Endothelial cell of umbilical vein (primary cell): ENCODE results near the gene KIAA1210. TPM values are rescaled to one million over a fixed set of nuclear protein-coding genes. Genes with fewer than 3 reads are reported as not detected.

Experiments
- BruUV-seq: library from RNA; stranded (reverse); fragments of 400-500 nt; replicated peaks from 2 replicates; lab custom pipeline; 2021; lab: Mats Ljungman, UMichigan
- CTCF ChIA-PET: fragments of 300-600, 350-600 bp; sonication (Branson Sonifier 250); formaldehyde crosslinking; loops from one replicate; lab custom pipeline; 2021; ENCODE audit warnings: antibody characterized with exemption, inconsistent platforms; lab: Charles Lee
- POLR2A ChIA-PET: fragments of 300-600, 350-600 bp; sonication (Branson Sonifier 250); formaldehyde crosslinking; loops from one replicate; lab custom pipeline; 2021; ENCODE audit warnings: antibody characterized with exemption, inconsistent platforms; lab: Charles Lee
- DNase-seq: peaks from one replicate; pipeline ENCODE4 v3.0.0-alpha.2; 2011; ENCODE audit warnings: low read depth, low spot score
- FAIRE-seq: peaks from 2 replicates; lab custom pipeline; 2011; peaks lifted over from hg19 to GRCh38; lab: Jason Lieb, UNC
- H2AFZ ChIP-seq: 2 replicates; pipeline ENCODE4 v1.6.0; 2012; ENCODE audit warnings: low read depth, low read length, control low read depth, inconsistent platforms
- H3K27ac ChIP-seq: 2 replicates; pipeline ENCODE4 v1.5.1; 2011; ENCODE audit warnings: low read depth, mild to moderate bottlenecking, control low read depth, low read length, moderate library complexity; ENCODE audit not compliant: insufficient read depth
- H3K27me3 ChIP-seq, 2 experiments: 2 replicates each; pipeline versions ENCODE4 v1.6.0 to v1.6.1; 2011; ENCODE audit warnings: low read length in 2 of 2, mixed read lengths in 1 of 2; ENCODE audit not compliant: control insufficient read depth in 2 of 2, insufficient read depth in 2 of 2
- H3K36me3 ChIP-seq, 2 experiments: 2 replicates in 1 of 2; 3 replicates in 1 of 2; pipeline ENCODE4 v1.5.1; 2011; ENCODE audit warnings: low read length in 2 of 2, mild to moderate bottlenecking in 1 of 2, moderate library complexity in 1 of 2; ENCODE audit not compliant: control insufficient read depth in 2 of 2, insufficient read depth in 2 of 2; ENCODE audit errors: extremely low read depth in 1 of 2
- H3K4me1 ChIP-seq: 3 replicates; pipeline ENCODE4 v1.5.1; 2011; ENCODE audit warnings: mild to moderate bottlenecking, low read length; ENCODE audit not compliant: control insufficient read depth, insufficient read depth; ENCODE audit errors: extremely low read depth
- H3K4me2 ChIP-seq: 2 replicates; pipeline ENCODE4 v1.6.1; 2011; ENCODE audit warnings: low read length, control low read depth, mixed read lengths; ENCODE audit not compliant: insufficient read depth
- H3K4me3 ChIP-seq, 3 experiments: fragments of 200-600 bp in 1 of 3; sonication (generic), shearing (Covaris generic) in 1 of 3; replicated peaks in 1 of 3; 2 replicates each; pipeline ENCODE4 v1.5.1; 2011 to 2016; ENCODE audit warnings: control low read depth in 3 of 3, low read length in 3 of 3, mild to moderate bottlenecking in 2 of 3, inconsistent platforms in 1 of 3, low read depth in 1 of 3, moderate library complexity in 1 of 3; ENCODE audit not compliant: insufficient read depth in 1 of 3
- H3K79me2 ChIP-seq: 2 replicates; pipeline ENCODE4 v1.6.0; 2012; ENCODE audit warnings: low read length, inconsistent platforms; ENCODE audit not compliant: control insufficient read depth, insufficient read depth
- H3K9ac ChIP-seq: replicated peaks from 2 replicates; pipeline ENCODE3; 2011; ENCODE audit warnings: low read length, control low read depth; ENCODE audit not compliant: insufficient read depth; ENCODE audit errors: extremely low read depth
- H3K9me1 ChIP-seq: replicated peaks from 3 replicates; pipeline ENCODE4 v1.6.0; 2011; ENCODE audit warnings: mild to moderate bottlenecking, low read length; ENCODE audit not compliant: control insufficient read depth, insufficient read depth; ENCODE audit errors: extremely low read depth
- H3K9me3 ChIP-seq: replicated peaks from 2 replicates; pipeline ENCODE4 v1.5.1; 2012; ENCODE audit warnings: low read length, inconsistent platforms; ENCODE audit not compliant: control insufficient read depth, insufficient read depth
- H4K20me1 ChIP-seq: replicated peaks from 2 replicates; pipeline ENCODE3; 2011; ENCODE audit warnings: mild to moderate bottlenecking, low read length; ENCODE audit not compliant: control insufficient read depth, insufficient read depth; ENCODE audit errors: extremely low read depth
- EZH2 ChIP-seq: IDR thresholded peaks from 2 replicates; pipeline ENCODE4 v1.6.1; 2012; ENCODE audit warnings: borderline replicate concordance, low read depth, mild to moderate bottlenecking, moderate library complexity, low read length, inconsistent platforms; ENCODE audit not compliant: severe bottlenecking
- FOS ChIP-seq: IDR thresholded peaks from 2 replicates; pipeline ENCODE4 v1.6.1; 2011; ENCODE audit warnings: mild to moderate bottlenecking, low read length, moderate library complexity, borderline replicate concordance; ENCODE audit not compliant: insufficient read depth
- GATA2 ChIP-seq: IDR thresholded peaks from 2 replicates; pipeline ENCODE4 v1.7.0; 2011; ENCODE audit warnings: low read depth, mild to moderate bottlenecking, moderate library complexity, mixed read lengths, low read length; ENCODE audit not compliant: insufficient read length, insufficient read depth
- JUN ChIP-seq: IDR thresholded peaks from 2 replicates; pipeline ENCODE4 v1.6.1; 2011; ENCODE audit warnings: borderline replicate concordance, low read depth; ENCODE audit not compliant: insufficient read length, insufficient read depth
- MYC ChIP-seq: IDR thresholded peaks from one replicate; pipeline ENCODE4 v1.6.1; 2011; ENCODE audit warnings: mild to moderate bottlenecking, low read depth, low read length
- POLR2A ChIP-seq: IDR thresholded peaks from 2 replicates; pipeline ENCODE4 v1.6.1; 2012; ENCODE audit warnings: low read depth, mild to moderate bottlenecking, control low read depth, low read length
- POLR2AphosphoS5 ChIP-seq: IDR thresholded peaks from 2 replicates; pipeline ENCODE4 v1.6.1; 2012; ENCODE audit warnings: low read depth, mild to moderate bottlenecking, control low read depth, low read length, moderate library complexity; ENCODE audit not compliant: insufficient read depth
- dilution Hi-C: fragments of 300-500 bp; cut with MboI; formaldehyde crosslinking; loops from one replicate; pipeline ENCODE4 v1.15.0; 2019; ENCODE audit warnings: low sequenced_read_pairs; ENCODE audit not compliant: extremely low pct_ligation_motif_present
- intact Hi-C: fragments of 100-400 bp; cut with micrococcal nuclease; formaldehyde crosslinking; loops from one replicate; pipeline ENCODE4 v1.10.0; 2022
- polyA plus RNA-seq, 4 experiments: library from polyadenylated mRNA; depleted of rRNA in 3 of 4; stranded (reverse) in 3 of 4; unstranded in 1 of 4; fragments of >200 nt; gene quantifications; 2 replicates each; pipeline versions ENCODE4 v1.2.1 to v1.2.3, GENCODE V29; 2011 to 2012; ENCODE audit warnings: missing spikeins in 1 of 4
- total RNA-seq: library from RNA; stranded (reverse); gene quantifications from 2 replicates; pipeline ENCODE4 v1.2.3, GENCODE V29; 2021
- TF ChIP-seq, protein P1 (sequence below), 2 donors: IDR thresholded peaks; 1 replicate in 1 of 2; 2 replicates in 1 of 2; pipeline ENCODE4 v1.5.1; 2011; ENCODE audit warnings: low read length in 2 of 2, mild to moderate bottlenecking in 2 of 2, moderate library complexity in 2 of 2, control low read depth in 1 of 2, inconsistent platforms in 1 of 2, low read depth in 1 of 2; ENCODE audit not compliant: insufficient read depth in 1 of 2; ENCODE audit errors: extremely low read depth in 1 of 2
- TF ChIP-seq, protein P2 (sequence below): IDR thresholded peaks from 2 replicates; pipeline ENCODE4 v1.6.1; 2011; ENCODE audit not compliant: insufficient read depth, insufficient read length

KIAA1210 gene
- total and polyA plus RNA-seq, 2 donors (not counting 3 experiments of a cell fraction or from before 2014, with no cell fraction given): not detected

DNA sequence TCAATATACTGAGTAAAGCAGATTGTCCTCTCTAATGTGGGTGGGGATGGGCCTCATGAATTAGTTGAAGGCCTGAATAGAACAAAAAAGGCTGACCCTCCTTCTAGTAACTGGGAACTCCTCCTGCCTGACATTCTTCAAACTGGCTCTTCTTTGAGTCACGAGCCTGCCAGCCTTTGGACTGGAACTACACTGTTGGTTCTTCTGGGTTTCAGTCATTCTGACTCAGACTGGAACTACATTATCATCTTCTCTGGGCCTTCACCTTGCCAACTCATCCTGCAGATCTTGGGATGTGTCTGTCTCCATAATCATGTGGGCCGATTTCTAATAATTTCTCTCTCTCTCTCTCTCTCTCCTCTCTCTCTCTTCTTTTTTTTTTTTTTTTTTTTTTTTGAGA is 81.7 kb downstream of the KIAA1210 start:
- no peak overlapping the region for H3K27ac ChIP-seq

DNA sequence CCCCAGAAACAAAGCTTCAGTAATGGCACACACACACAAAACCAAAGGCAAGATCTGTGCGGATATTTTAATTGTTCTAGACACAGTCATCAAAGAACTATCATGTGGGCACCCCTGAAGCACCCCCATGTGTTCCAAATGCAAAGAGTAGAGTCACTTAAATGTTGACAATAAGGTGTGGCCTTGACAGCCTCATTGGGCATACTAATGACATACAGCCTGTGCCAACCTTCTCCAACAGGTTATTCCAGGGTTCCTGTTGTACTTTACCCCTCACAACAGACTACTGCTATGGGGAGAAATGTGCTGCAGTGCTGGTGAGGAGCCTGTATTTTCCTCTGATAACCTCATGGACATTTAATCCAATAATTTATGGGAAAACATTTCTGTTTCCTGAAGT is 84.6 kb downstream of the KIAA1210 start:
- no peak for FAIRE-seq
- no peak overlapping the region for H3K27ac ChIP-seq
- TF ChIP-seq, protein P1, sequence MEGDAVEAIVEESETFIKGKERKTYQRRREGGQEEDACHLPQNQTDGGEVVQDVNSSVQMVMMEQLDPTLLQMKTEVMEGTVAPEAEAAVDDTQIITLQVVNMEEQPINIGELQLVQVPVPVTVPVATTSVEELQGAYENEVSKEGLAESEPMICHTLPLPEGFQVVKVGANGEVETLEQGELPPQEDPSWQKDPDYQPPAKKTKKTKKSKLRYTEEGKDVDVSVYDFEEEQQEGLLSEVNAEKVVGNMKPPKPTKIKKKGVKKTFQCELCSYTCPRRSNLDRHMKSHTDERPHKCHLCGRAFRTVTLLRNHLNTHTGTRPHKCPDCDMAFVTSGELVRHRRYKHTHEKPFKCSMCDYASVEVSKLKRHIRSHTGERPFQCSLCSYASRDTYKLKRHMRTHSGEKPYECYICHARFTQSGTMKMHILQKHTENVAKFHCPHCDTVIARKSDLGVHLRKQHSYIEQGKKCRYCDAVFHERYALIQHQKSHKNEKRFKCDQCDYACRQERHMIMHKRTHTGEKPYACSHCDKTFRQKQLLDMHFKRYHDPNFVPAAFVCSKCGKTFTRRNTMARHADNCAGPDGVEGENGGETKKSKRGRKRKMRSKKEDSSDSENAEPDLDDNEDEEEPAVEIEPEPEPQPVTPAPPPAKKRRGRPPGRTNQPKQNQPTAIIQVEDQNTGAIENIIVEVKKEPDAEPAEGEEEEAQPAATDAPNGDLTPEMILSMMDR (IDR thresholded peaks at IDR 0.05; ENCODE audit: extremely low read depth in 1 of 2, insufficient read depth in 1 of 2, low read depth in 1 of 2, low read length in 2 of 2): no peak
- no peak for TF ChIP-seq POLR2A
- TF ChIP-seq FOS: no peak
- TF ChIP-seq, protein P2, sequence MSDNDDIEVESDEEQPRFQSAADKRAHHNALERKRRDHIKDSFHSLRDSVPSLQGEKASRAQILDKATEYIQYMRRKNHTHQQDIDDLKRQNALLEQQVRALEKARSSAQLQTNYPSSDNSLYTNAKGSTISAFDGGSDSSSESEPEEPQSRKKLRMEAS: no peak
- no peak for TF ChIP-seq GATA2
- no peak for TF ChIP-seq MYC
- TF ChIP-seq JUN: no peak
- TF ChIP-seq POLR2AphosphoS5: no peak
- TF ChIP-seq EZH2: no peak
- H3K4me3 ChIP-seq: no peak overlapping the region
- no peaks in the 10 kb centered on the region for H3K27me3 ChIP-seq
- DNase-seq: no peak
- ChIA-PET CTCF (no interaction called here), POLR2A (no interaction called here)
- H3K4me1 ChIP-seq: peaks cover 20% of the 10 kb centered on the region
- no peaks in the 10 kb centered on the region for H4K20me1 ChIP-seq
- no peak overlapping the region for H3K9ac ChIP-seq
- dilution Hi-C loops: no loop called here
- no TSS peak for BruUV-seq
- no peaks in the 10 kb centered on the region for H3K79me2 ChIP-seq
- intact Hi-C loops: no loop called here
- no peak overlapping the region for H3K4me2 ChIP-seq
- no peaks in the 10 kb centered on the region for H3K36me3 ChIP-seq
- H2AFZ ChIP-seq: no peak overlapping the region
- no peaks in the 10 kb centered on the region for H3K9me3 ChIP-seq
- no peaks in the 10 kb centered on the region for H3K9me1 ChIP-seq

More for the DNA sequence above, 81.7 kb downstream of the KIAA1210 start:
- Histone ChIP-seq H3K9me1 (no peaks in the 10 kb centered on the region), H4K20me1 (no peaks in the 10 kb centered on the region), H3K9ac (no peak overlapping the region), H3K4me2 (no peak overlapping the region), H3K36me3 (no peaks in the 10 kb centered on the region), H3K4me1 (peaks cover 11% of the 10 kb centered on the region), H3K9me3 (no peaks in the 10 kb centered on the region), H3K27me3 (no peaks in the 10 kb centered on the region), H3K79me2 (no peaks in the 10 kb centered on the region), H2AFZ (no peak overlapping the region), H3K4me3 (no peak overlapping the region)
- dilution Hi-C loops (no loop called here), intact Hi-C loops (no loop called here)
- DNase-seq (no peak), FAIRE-seq (no peak)
- POLR2A ChIA-PET: no interaction called here
- no peak for TF ChIP-seq EZH2
- no peak for TF ChIP-seq GATA2
- TF ChIP-seq POLR2A: no peak
- TF ChIP-seq MYC: no peak
- no peak for TF ChIP-seq JUN
- no TSS peak for BruUV-seq
- CTCF ChIA-PET: interaction anchor here (0.6 kb wide), 1 partner anchor 39 kb away, joined by 6 read pairs; no protein-coding TSS in a partner anchor
